HG02840 (cell line): ENCODE measurements around the gene SCIMP.
"Not testable (repeated sequence)": the region's sequence is repeated elsewhere in the genome, so short reads cannot be mapped to it uniquely, and the experiment has no call there.

Experiments used
- ATAC-seq: cut with Tn5 transposase; IDR thresholded peaks from one replicate; pipeline ENCODE4 v1.9.1; 2021; ENCODE audit warnings: mild to moderate bottlenecking, moderate library complexity, moderate number of reproducible peaks; ENCODE audit not compliant: unreplicated experiment, low FRiP score

Gene SCIMP

DNA sequence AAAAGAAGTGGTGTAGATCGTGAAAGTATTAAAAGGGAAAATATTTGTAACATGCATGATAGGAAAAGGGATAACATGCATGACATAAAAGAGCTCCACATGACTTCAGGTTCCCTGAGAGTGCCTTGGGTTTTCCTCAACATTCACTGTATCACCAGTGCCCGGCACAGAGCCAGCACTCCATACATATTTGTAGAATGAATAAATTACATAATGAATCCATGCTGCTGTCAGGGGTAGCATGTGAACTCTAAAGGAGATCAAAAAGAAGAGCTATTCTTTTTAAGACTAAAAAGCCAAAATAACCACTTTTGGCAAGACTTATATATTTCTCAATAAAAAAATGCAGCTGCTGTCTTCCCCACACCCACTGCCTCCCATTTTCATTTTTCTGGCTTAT lies 40.3 kb downstream of the SCIMP start:
- no peak for ATAC-seq

DNA sequence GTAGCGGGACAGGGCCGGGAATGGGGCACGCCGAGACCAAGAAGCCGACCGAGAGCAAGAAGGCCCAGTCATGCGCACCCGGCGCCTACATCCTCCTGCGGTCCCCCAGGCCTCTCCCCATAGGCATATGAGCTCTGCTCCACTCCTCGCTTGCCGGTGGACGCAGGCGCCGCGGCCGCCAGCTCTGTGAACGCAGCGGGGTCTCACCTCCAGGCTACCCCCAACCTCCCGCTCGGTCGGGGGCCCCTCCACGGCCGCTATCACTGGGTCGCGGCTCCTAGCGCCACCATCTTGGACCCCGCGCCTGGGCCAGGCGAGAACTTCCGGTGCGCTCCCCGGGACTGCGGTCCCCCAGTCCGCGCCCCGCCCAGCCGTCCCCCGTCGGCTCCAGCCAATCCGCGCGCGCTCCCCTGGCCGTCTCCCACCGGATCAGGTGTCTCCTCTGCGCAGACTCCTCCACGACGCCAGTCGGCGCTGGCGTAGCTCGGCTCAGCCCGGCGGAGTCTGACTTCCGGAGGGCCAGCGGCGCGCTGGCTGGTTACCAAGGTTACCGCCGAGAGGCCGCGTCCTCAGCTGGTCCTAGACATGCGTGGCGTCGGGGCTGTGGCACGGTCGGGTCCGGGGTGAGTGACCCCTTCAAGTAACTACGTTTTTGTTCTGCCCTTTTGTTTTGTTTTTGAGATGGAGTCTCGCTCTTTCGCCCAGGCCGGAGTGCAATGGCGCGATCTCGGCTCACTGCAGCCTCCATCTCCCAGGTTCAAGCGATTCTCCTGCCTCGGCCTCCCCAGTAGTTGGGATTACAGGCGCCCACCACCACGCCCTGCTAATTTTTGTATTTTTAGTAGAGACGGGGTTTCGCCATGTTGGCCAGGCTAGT lies 42.9 kb downstream of the SCIMP start, which contains the start of gene ZNF594:
Gene ZNF594 (minus strand): TSS at position 328 of the 877 bp plus-strand sequence. CDS start 7,612 bp downstream, outside the sequence.
- ATAC-seq = peak; percentile 89

DNA sequence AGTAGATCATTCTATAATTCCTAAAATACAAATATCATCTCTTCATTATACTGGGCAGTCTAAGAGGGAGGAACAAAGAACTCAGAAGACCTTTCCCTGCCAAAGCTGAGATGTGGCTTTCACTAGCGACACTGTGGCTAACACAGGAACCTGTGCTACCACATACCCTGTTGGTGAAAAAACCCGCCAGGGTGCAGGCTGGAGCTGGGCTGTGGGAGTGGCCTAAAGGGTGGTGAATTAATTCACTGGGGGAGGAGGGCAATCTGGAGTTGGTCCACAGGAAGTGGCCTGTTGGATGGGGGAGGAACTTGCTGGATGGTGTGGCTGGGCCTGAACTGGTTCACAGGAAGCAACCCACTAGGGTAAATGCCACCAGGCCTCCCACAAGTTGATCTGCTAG lies 50.4 kb downstream of the SCIMP start:
- ATAC-seq = no peak

DNA sequence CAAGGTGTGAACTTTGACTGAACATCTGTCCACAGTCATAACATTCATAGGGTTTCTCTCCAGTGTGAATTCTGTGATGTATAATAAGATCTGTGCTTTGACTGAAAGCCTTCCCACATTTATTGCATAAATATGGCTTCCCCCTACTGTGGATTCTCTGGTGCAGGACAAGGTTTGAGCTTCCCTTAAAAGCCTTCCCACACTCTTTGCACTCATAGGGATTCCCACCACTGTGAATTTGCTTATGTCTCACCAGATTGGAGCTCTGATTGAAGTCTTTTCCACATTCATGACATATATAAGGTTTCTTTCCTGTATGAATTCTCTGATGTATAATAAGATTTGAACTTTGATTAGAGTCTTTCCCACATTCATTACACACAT lies 51.3 kb downstream of the SCIMP start:
- ATAC-seq = no peak

DNA sequence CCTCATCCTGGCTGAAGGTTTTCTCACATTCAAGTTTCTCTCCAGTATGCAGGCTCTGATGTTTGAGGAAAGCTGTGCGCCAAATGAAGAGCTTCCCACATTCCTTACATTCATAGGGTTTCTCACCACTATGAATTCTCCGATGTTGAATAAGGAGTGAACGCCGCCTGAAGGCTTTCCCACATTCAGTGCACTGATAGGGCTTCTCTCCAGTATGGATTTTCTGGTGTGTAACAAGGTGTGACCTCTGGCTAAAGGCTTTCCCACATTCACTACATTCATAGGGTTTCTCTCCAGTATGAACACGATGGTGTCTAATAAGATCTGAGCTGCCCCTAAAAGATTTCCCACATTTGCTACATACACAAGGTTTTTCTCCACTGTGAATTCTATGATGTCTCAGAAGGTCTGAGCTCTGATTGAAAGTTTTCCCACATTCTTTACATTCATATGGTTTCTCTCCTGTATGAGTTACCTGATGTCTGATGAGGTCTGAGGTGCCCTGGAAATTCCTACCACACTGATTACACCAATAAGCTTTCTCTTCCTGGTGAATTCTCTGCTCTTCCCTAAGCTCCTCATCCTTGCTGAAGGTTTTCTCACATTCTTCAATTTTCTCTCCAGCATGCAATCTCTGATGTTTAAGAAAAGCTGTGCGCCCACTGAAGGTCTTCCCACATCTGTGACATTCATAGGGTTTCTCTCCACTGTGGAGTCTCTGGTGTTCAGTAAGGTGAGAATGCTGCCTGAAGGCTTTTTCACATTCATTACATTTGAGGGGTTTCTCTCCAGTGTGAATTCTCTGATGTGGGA lies 51.9 kb downstream of the SCIMP start:
- no peak for ATAC-seq

DNA sequence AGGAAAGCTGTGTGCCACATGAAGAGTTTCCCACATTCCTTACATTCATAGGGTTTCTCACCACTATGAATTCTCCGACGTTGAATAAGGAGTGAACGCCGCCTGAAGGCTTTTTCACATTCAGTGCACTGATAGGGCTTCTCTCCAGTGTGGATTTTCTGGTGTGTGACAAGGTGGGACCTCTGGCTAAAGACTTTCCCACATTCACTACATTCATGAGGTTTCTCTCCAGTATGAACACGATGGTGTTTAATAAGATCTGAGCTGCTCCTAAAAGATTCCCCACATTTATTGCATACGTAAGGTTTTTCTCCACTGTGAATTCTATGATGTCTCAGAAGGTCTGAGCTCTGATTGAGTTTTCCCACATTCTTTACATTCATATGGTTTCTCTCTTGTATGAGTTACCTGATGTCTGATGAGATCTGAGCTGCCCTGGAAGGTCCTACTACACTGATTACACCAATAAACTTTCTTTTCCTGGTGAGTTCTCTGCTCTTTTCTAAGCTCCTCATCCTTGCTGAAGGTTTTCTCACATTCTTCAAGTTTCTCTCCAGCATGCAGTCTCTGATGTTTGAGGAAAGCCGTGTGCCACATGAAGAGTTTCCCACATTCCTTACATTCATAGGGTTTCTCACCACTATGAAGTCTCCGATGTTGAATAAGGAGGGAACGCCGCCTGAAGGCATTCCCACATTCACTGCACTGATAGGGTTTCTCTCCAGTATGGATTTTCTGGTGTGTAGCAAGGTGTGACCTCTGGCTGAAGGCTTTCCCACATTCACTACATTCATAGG lies 53.0 kb downstream of the SCIMP start:
- ATAC-seq = no peak

DNA sequence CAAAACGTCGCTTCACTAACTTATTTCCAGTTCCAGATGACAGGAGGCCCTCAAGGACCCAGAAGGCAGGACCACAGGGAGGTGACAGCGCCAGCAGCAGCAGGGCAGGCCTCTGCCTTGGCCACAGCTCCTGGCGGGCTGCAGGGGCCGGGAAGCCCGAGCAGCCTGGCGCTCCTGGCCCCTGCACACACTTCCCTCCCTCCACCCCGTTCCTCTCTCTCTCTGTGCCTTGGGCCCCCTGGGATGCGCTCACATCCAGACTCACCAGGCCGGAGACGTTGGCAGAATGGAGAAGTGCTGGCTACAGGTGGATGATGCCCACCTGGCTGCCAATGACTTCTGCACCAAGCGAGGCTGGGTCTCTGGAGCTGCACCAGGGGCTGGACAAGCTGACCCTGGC lies 55.7 kb downstream of the SCIMP start:
- ATAC-seq = no peak

DNA sequence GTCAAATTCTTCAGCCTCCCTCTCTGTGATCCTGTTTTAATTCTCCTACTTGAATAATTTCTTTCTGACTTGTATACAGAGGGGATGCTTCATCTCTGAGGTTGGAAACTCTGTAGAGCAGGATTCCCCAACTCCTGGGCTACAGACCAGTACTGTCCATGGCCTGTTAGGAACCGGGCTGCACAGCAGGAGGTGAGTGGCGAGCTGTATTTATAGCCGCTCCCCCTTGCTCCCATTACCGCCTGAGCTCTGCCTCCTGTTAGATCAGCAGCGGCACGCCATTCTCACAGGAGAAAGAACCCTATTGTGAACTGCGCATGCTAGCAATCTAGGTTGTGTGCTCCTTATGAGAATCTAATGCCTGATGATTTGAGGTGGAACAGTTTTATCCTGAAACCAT lies 59.6 kb downstream of the SCIMP start:
- ATAC-seq = not testable (repeated sequence)

DNA sequence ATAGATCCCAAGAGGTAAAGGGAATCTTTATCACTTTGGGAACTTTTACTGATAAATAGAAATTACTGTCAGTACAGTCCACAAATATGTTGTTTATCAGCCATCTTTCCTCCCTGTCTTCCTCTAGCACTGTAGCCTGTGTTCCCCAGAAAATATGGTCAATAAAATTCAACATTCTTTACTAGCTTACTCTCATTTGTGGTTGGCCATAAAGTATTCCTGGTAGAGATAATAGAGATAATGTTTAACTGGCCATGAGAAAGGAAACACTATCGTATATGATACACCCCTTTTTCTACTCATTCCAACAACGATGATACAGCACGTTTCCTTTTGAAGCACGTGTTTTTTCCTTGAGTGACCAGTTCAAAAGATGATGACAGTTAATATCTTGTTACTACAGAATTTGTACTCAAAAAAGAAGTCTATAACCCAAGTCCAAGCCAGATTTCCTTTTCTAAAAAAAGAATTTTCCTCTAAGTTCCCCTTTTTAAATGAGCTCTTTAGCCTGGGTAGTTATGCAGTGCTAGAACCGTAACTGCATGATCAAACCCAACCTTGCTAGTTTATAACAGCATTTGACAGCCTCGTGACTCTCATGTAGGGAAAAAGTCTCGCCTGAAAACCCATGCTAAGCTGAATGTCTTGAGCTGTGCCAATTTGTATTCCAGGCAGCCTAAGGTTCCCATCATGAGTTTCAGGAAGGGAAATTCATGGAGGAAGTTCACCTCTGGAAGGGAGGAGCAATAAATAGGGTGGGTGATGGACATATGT lies 68.7 kb downstream of the SCIMP start:
- not testable (repeated sequence) for ATAC-seq

DNA sequence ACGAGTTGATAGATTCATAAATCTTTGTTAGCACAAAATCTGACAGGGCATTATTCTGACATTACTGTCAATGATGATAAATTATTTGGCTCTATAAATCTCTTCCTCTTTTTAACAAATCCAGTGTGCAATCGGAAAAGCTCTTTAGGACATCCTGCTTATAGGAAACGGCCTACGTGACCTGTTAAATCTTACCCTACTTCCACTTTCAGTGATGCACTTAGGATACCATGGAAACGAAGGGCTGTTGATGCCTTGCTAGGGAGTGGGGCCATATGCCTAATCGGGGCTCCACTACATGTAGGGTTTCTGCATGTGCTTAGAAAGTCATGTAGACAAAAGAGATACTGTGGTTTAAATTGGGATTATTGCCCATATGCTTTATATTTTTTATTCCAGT lies 70.2 kb downstream of the SCIMP start:
- no peak for ATAC-seq

DNA sequence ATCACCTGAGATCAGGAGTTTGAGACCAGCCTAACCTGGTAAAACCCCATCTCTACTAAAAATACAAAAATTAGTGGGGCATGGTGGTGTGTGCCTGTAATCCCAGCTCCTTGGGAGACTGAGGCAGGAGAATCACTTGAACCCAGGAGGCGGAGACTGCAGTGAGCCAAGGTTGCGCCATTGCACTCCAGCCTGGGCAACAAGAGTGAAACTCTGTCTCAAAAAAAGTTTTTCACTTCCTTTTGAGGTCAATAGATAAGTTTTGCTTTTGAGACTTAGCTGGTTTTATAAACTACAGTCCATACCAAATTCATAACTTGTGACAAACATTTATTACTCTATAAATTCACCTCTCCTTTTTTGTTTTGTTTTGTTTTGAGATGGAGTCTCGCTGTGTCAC lies 72.9 kb downstream of the SCIMP start:
- not testable (repeated sequence) for ATAC-seq

DNA sequence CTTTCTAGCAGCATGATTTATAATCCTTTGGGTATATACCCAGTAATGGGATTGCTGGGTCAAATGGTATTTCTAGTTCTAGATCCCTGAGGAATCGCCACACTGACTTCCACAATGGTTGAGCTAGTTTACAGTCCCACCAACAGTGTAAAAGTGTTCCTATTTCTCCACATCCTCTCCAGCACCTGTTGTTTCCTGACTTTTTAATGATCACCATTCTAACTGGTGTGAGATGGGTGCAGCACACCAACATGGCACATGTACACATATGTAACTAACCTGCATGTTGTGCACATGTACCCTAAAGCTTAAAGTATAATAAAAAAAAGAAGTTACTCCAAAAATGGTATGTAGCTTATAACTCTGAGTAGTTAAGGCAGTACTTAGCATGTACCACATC lies 74.0 kb downstream of the SCIMP start:
- not testable (repeated sequence) for ATAC-seq
